Ecto neural progenitor cell (in vitro differentiated cells): ENCODE measurements around the gene SLFN14.
"Not testable (repeated sequence)": the region's sequence is repeated elsewhere in the genome, so short reads cannot be mapped to it uniquely, and the experiment has no call there.

ENCODE experiments used
- DNase-seq: peaks from one replicate; pipeline ENCODE4 v3.0.0-alpha.2; 2018; ENCODE audit warnings: low spot score

Gene SLFN14

DNA sequence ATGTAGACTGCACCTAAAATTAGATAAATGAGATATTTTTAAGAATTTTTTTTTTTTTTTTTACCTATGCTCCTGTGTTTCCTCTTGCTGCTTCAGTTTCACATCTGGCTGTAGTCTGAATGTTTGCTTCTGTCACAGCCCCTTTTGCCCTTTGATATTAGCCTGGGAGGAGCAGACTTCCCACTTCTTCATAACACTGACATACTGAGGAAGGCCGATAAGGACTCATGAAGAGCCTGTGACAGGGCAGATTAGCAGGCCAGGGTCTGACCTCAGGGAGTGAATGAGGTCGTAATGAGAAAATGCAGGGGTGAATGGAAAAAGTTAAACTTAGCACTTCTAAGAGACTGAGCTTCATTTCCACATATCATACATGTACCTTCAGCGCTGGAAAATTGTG, at the start of gene SLFN14:
TSS of gene SLFN14 (minus strand) at position 117 of the 400 bp plus-strand sequence. CDS start 2,757 bp downstream, outside the sequence.
- DNase-seq, result no peak

DNA sequence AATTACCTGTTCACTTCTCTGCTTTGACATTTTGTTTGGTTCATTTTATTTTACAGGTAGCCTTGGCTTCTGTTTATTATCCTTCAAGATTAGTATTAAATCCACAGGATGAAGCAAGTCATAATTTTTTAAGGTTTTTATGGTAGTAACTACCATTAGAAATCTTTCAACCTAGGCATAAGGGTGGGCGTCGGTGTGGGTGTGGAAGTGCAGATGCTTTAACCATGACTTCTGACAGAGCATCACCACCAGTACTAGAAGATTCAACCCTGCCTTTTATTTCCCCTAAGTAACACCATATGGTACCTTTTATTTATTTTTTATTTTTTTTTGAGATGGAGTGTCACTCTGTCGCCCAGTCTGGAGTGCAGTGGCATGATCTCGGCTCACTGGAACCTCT, 49.2 kb upstream of the SLFN14 start:
- DNase-seq, result no peak

DNA sequence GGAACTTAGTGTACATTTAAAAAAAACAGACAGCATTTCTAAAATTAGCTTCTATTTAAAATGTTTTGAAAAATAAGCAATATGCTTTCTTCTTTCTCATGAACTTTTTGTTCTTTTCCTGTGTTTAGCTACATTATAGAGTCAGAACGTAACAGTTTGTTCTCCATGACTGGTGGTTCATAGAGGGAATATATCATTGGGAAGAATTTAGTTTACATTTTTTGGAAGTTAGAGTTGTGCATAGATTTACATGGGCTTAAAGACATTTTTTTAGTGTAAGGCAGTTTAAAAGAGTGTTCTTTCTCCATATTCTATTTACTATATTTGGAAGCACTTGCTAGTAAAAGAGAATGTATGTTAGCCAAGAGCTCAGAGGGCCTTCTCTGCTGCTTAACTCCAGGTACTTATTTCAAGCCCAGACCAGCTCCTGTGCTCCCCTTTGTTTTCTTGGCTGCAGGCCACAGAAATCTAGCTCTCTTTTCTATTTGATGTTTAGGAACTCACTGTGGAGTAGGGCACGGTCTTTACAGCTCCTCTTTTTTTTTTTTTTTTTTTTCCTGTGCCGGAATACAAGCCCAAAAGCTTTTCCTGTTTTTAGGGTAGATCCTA, 46.7 kb upstream of the SLFN14 start:
- DNase-seq, result no peak

DNA sequence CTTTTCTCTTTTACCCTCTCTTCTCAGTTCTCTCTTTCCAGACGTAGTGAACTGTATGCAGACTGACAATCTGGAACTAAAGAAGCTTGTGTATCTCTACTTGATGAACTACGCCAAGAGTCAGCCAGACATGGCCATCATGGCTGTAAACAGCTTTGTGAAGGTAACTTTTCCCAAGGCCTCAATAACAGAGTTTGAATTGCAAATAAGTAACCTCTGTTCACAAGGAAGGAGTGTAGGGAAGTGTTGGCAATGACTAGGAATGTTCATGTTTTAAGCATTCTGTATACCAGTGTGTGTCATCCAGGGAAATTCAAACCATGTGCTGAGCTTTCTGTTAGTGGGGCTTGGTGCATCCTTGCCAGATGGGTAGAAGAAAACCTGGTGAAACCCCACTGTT, 45.1 kb upstream of the SLFN14 start:
- DNase-seq, result no peak

DNA sequence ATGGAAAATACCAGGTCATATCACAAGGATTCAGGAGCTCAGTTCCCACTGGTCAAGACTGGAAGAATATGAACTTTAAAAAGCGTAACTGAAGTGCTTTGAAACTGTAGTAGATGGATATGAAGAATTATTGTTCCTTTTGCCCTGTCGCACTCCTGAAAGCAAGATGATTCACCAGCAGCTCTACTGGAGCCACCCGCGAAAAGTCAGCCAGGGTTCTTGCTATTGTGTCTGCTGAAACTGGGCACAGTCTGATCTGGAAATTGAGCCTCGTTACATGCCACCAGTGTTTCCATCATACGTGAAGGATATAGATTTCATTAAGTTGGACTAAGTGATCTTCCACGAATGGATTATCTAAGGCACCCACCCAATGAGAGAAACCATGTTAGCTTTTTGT, 43.1 kb upstream of the SLFN14 start:
- no peak for DNase-seq

DNA sequence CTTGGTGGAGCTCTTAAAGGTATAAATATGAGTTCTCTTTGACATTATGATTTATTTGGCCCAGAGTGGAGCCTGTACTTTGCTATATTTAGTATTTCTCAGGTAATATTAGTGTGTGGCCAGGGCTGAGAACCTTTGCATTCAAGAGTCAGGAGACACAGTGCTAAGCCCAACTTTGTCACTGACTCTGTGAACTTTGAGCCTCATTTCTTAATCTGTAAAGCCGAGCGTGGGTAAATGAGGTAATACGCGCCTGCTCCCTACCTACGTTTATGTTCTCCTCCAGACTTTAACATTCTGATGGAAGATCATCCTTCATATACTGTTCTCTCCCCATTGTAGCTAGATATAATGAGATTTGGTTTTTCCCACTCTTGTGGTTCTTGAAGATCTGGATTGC, 37.0 kb upstream of the SLFN14 start:
- DNase-seq, result no peak

DNA sequence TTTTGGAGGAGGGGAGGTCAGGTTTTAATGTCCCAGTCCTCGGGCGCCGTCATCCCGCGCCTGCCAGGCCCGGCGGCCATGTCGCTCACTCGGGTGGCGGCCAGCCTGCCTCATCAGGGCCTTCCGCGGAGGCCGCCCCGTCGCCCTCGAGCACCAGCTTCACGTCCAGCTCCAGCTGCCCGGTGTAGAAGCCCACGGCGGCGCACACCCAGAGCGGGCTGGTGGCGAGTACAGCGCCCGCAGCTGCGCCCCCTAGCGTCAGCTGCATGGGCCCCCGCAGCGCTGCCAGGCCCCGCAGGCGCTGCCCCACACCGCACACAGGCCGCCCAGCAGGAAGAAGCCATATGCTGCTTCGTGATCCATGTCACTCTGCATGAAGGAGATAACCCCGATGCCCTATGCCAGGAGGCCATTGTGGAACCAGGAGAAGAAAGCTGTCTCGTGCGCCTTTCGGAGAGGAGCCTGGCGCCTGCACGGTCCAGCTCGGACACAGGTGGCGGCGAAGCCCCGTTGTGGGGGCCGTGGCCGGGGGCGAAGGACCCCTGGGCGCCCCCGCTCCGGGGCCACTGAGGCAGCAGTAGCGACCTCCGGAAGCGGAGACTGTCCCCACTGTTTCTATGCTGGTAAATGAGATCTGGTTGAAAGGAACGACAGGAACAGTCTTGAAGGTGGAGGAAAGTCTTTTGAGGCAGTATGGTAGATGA, 36.1 kb upstream of the SLFN14 start:
- DNase-seq, result peak; percentile 84

DNA sequence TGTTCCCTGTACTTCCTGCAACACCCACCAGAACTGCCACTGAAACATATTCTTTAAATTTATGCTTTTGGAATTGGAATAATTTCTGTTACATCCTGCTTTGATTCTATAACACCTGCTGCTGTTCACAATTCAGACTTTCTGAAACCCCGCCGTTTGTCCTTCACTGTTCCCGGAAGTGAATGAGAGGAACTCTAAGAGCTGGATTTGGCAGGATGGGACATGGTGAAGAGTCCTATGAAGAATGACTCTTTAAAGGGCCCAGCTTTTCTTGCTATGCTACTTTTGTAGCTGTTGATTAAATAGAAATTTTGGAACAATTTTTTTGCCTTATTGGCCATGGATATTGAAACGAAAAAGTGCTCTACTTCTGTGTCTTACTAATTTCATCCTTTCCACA, 35.5 kb upstream of the SLFN14 start:
- DNase-seq, result no peak

DNA sequence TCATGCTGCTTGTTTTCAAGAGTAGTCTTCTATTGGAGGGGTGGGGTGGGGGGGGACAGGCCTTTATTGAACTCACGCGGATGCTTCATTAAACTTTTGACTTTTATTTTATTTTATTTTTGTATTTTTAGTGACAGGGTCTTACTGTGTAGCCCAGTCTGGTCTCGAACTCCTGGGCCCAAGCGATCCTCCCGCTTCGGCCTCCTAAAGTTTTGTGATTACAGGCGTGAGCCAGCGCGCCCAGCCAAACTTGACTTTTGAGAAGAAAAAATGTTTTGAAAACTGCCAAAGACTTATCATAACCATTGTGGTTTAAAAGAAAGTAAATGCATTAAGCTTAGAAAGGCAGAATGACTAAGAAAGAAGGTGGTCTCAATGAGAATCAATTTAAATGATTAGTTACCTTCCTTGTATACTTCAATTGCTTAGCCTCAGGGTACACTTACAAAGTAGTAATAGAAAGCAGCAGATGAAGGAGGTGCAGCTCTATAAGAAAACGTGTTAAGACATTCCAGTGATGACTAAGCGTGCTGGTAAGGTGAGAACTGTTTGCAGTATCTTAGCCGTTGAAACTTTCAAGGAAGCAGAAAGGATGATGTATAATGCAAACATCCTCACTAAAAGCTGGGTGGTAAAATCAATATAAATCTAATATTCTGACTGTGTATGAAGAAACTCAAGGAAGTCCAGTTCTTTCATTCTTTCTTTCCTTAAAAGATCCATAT, 27.7 kb upstream of the SLFN14 start:
- DNase-seq, result no peak

DNA sequence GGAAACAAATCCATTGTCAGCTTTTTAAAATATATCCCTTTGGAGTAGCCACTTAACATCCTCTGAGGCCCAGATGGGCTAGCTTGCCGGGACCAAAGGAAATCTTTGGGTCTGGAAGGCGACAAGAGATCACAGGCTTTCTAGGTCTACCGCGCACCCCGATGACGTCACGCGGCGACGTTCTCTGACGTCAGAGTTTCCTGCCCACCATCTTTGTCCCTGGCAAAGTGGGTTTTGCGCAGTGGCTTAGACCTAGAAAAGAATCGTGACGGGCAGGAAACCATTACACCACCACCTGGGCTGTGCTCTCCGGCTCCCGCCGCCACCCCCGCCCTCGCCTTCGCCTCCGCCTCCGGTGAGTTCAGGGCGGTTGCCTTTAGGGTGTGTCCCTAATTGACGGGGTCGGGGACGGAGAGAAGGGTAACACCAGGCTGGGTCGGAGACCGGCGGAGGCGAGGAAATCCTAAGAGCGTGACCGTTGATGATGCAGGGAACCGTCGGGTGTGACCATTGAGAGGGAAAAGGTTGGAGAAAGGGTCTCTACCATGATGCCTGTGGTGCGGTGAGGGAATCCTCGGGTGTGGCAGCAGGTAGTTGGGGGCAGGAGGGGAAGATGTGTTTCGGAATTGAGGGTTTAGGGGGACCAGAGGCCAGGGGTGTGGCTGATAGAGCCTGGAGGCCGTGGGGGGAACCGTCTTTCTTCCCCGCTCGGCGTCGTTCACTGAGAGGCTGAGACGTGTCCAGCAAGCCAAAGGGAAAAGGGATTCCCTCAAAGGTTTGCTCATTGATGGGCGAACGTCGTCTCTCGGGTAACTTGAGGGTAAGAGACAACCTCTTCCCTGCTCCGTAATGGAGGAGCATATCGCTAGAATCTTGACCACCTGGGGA, 26.7 kb upstream of the SLFN14 start, which contains the start of gene AP2B1:
TSS of gene AP2B1 (plus strand) at position 249 of the 888 bp plus-strand sequence. CDS start 6,709 bp downstream, outside the sequence.
- peak; percentile 100 for DNase-seq

DNA sequence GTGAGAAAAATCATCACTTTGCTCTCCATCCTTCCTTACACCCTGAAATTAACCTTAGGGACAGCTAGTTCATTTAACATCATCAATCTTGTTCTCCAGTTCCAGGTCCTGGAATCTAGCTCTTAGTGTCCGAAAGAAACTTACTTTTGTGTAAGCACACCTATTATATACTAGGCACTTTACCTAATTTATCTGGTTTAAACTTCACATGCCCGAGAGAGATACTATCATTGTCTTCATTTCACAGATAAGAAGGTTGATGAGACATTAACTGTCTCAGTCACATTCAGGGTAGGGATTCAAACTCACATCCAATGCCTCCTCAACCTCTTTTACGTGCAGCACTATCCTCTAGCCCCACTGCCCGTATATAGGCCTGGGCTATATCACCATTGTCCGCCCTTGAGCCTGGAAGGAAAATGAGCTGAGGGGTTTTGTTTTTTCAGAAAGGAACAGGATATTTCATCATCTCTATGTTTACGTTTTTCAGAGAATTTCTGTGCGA, 26.0 kb upstream of the SLFN14 start:
- no peak for DNase-seq

DNA sequence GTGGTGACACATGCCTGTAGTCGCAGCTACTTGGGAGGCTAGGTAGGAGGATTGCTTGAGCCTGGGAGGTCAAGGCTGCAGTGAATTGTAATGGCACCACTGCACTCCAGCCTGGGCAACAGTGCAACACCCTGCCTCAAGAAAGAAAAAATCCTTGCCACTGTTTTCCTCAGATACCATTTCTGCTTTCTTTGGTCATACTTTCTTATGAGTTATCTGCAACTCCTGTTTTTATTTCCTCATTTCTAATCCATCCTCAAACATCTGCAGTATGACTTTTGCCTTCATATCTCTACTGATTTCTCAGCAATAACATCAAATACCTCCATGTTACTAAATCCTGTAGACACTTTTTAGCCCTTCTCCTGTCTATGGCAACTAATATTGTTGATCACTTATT, 23.4 kb upstream of the SLFN14 start:
- no peak for DNase-seq

DNA sequence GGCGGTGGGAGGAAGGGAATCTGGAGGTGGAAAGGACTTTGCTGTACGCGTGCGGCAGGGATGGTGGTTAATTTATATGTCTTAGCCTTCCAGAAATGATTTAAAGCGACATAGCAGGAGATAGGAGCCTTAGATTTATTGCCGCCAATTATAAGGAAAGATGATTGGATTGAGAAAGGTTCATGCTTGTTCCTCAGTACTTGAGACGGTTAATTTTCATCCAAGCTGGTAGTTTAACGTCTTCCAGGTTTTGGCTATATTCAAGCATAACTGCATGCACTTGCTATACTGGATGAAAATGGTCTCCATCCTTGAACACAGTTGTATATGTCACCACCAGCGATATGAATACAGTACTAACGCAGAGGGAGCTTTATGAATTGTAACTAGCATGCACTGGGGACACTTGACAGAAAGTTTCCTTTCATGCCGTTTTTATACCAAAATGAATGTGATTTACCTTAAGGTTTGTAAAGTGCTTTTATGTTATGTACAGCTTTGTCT, 18.4 kb upstream of the SLFN14 start:
- no peak for DNase-seq

DNA sequence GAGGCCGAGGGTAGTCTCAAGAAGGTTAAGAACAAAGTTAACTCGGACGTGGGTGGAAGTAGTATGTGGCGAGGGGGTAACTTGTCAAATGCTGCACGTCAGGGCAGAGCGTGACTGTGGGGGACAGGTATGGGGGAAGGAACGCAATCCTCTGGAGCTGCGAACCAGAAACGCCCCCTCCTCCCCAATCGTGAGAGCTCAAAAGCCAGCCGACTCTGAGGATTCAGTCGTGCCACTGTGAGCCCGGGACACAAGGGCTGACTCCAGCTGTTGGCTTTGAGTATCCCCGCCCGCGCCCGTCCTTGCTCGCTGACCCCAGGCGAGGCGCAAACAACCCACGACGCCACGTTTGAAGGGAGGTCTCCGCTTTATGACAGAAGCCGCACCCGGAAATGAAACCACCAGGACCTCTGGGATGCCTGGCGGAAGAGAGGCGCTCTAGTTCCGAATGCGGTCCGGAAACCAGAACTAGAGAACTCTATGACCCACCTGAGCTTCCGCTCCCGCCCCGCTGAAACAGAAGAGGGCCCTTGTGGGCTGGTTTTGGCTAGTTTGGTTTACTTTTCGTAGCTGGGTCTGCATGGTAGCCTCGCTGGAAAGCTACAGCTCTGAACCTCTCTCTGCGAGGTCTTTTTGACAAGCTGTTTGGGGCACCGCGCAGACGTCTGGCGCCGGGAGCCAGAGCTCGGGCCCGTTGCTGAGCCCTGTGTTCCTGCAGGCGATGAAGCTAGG, 17.7 kb upstream of the SLFN14 start, which contains the start of gene PEX12:
TSS of gene PEX12 (minus strand) at position 375 of the 732 bp plus-strand sequence. CDS start 550 bp downstream, outside the sequence.
- peak; percentile 89 for DNase-seq

DNA sequence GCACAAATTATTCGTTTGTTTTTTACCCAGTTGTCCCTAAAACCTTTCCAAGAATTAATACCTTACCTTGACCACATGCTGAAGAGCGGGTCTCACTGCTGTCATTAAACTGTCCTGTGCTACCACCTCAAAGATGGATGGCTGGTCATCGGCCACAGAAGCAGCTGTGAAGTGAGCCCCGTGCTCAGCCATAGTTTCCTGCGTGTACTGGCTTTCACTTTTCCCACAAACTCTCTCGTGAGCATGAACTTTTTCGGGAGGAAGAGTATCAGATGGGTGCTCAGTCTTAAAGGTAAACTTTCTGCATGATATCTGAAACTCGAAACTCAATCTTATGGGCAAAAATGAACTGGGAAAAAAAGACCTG, 17.2 kb upstream of the SLFN14 start:
- DNase-seq, result no peak

DNA sequence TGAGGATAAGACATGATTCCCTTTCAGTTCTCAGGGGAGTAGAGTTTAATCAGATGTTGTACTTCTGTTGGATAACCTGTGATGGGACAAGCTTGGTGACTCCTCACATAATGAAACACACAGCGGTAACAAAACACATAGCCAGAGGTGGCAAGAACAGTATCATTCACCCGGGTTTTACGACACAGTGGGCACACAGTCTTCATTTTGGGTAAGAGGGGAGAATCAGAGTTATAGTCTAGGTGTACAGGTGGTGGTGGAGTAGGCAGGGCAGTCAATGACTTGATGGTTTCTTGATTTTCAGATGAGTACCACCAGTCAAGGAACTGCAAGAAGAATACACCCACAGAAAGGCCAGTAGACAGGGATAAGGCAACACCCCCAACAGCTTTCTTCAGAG, 15.1 kb upstream of the SLFN14 start:
- DNase-seq, result no peak

DNA sequence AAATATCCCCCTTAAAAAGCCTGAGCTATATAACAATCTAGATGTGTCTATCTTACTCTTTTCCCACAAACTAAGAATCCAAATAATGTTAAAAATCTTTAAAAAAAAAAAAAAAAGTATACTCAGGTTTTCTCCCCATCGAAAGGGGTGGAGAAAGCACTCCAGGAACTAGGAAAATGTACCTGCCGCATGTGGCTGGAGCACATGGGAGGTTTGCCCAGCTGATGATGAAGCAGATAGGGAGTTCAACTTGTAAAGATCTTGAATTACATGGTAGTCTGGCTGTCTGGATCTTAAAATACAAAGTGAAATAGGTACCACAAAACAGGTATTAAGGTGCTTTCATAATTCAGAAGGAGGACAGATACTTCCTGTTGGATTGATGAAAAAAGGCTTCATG, 8.8 kb upstream of the SLFN14 start:
- DNase-seq, result no peak

DNA sequence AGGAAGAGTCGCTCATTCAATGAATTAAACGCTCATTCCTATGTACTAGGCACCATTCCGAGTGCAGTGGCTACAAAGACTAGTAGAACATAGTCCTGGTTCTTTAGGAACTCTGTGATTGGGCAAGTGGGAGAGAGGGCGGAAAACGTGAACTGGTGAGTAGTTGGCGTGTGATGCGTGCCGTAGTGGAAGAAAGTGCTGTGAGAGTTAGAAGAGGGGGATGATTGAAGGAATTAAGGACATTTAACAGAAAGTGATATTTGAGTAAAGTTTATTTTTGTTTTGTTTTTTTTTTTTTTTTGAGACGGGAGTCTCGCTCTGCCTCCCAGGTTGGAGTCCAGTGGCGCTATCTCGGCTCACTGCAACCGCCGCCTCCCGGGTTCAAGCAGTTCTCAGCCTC, 7.9 kb upstream of the SLFN14 start:
- no peak for DNase-seq

DNA sequence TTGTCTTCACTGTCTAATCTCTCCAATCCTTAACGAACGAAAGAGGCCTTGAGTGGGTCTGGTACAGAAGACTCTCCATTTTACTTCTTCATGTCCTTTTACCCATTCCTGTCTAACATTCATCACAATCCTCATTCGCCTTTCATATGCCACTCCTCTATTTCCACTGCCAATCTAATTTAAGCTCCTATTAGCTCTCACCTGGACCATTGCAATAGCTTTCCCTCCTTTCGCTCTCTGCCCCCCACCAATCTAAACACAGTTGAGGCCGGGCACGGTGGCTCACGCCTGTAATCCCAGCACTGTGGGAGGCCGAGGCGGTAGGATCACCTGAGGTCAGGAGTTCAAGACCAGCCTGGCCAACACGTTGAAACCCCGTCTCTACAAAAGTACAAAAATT, 6.3 kb upstream of the SLFN14 start:
- DNase-seq, result no peak

DNA sequence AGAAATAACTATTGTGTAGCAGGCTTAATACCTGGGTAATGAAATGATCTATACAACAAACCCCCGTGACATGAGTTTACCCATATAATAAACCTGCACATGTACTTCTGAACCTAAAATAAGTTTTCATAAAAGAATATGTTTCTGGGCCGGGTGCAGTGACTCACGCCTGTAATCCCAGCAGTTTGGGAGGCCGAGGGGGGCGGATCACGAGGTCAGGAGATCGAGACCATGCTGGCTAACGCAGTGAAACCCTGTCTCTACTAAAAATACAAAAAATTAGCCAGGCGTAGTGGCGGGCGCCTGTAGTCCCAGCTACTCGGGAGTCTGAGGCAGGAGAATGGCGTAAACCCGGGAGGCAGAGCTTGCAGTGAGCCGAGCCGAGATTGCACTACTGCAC, 2.6 kb upstream of the SLFN14 start:
- not testable (repeated sequence) for DNase-seq
